HepG2 (cell line): ENCODE measurements around the gene TJP3. TPM values are rescaled to one million over a fixed set of nuclear protein-coding genes. Genes with fewer than 3 reads are reported as not detected.

ENCODE experiments used
- CEBPB ChIP-seq: IDR thresholded peaks from 2 replicates; pipeline ENCODE4 v1.6.1; 2011; ENCODE audit warnings: low read depth, low read length, improper control_type of control experiment, borderline replicate concordance
- HNRNPLL ChIP-seq: fragments of 200-400 bp; formaldehyde crosslinking; IDR thresholded peaks from 2 replicates; pipeline ENCODE4 v1.6.1; 2017; ENCODE audit warnings: mild to moderate bottlenecking, low read depth, low read length; ENCODE audit not compliant: poor library complexity, severe bottlenecking
- JUND ChIP-seq: sonication (generic); formaldehyde crosslinking; IDR thresholded peaks from 2 replicates; pipeline ENCODE4 v1.8.0; 2022; ENCODE audit warnings: mild to moderate bottlenecking, missing genetic modification reagents
- NFIB ChIP-seq: sonication (generic); formaldehyde crosslinking; IDR thresholded peaks from 2 replicates; pipeline ENCODE4 v1.9.0; 2021; ENCODE audit warnings: missing genetic modification reagents, mild to moderate bottlenecking, borderline replicate concordance
- PHF5A ChIP-seq: IDR thresholded peaks from one replicate; pipeline ENCODE4 v1.6.1; 2018; ENCODE audit warnings: low read depth, missing genetic modification reagents; ENCODE audit not compliant: unreplicated experiment
- RFX3 ChIP-seq: IDR thresholded peaks from 2 replicates; pipeline ENCODE4 v1.6.1; 2016; ENCODE audit warnings: missing biosample characterization, missing genetic modification reagents
- SIN3A ChIP-seq: IDR thresholded peaks from 2 replicates; pipeline ENCODE4 v1.6.1; 2011; ENCODE audit warnings: low read depth, mild to moderate bottlenecking, control low read depth, low read length, borderline replicate concordance
- TOE1 ChIP-seq: sonication (generic); formaldehyde crosslinking; IDR thresholded peaks from 2 replicates; pipeline ENCODE4 v1.4.0; 2020; ENCODE audit warnings: mild to moderate bottlenecking, missing genetic modification reagents
- ZMAT3 ChIP-seq: sonication (generic); formaldehyde crosslinking; conservative IDR thresholded peaks from 2 replicates; pipeline ENCODE4 v1.7.0; 2021; ENCODE audit warnings: missing genetic modification reagents
- ZNF253 ChIP-seq: sonication (generic); formaldehyde crosslinking; IDR thresholded peaks from 2 replicates; pipeline ENCODE4 v1.8.0; 2022; ENCODE audit warnings: mild to moderate bottlenecking, missing genetic modification reagents, borderline replicate concordance
- ZNF562 ChIP-seq: sonication (generic); formaldehyde crosslinking; IDR thresholded peaks from 2 replicates; pipeline ENCODE4 v1.8.0; 2022; ENCODE audit warnings: missing genetic modification reagents, borderline replicate concordance
- ZNF678 ChIP-seq: sonication (generic); formaldehyde crosslinking; IDR thresholded peaks from 2 replicates; pipeline ENCODE4 v1.4.0; 2020; ENCODE audit warnings: mild to moderate bottlenecking, missing genetic modification reagents
- ZNF768 ChIP-seq: sonication (generic); formaldehyde crosslinking; IDR thresholded peaks from 2 replicates; pipeline ENCODE4 v1.4.0; 2020; ENCODE audit warnings: missing genetic modification reagents
- ZSCAN25 ChIP-seq: sonication (generic); formaldehyde crosslinking; IDR thresholded peaks from 2 replicates; pipeline ENCODE4 v1.8.0; 2022; ENCODE audit warnings: mild to moderate bottlenecking, missing genetic modification reagents
- ZSCAN31 ChIP-seq: sonication (generic); formaldehyde crosslinking; IDR thresholded peaks from 2 replicates; pipeline ENCODE4 v1.5.0; 2020; ENCODE audit warnings: low read depth, mild to moderate bottlenecking, missing genetic modification reagents
- polyA plus RNA-seq, 8 experiments: library from polyadenylated mRNA; depleted of rRNA in 3 of 8; stranded (reverse) in 7 of 8; unstranded in 1 of 8; fragments of >200 nt; fragmentation: Illumina TruSeq in 4 of 8; extraction: Trizol in 4 of 8; gene quantifications; 2 replicates each; pipeline versions ENCODE4 v1.2.1 to v1.2.3, GENCODE V29; 2011 to 2016; ENCODE audit warnings: low read depth in 4 of 8, missing spikeins in 1 of 8, mixed read lengths in 1 of 8; ENCODE audit not compliant: insufficient read depth in 1 of 8
- total RNA-seq, 5 experiments: library from RNA; depleted of rRNA; stranded (reverse); fragments of >200 nt; fragmentation: Illumina TruSeq; extraction: Trizol; gene quantifications; 2 replicates each; pipeline ENCODE4 v1.2.3, GENCODE V29; 2016; ENCODE audit warnings: low read depth in 1 of 5
- TF ChIP-seq, protein P1 (sequence below): sonication (generic); formaldehyde crosslinking; IDR thresholded peaks from 2 replicates; pipeline ENCODE4 v1.8.0; 2022; ENCODE audit warnings: missing genetic modification reagents, mild to moderate bottlenecking, inconsistent platforms, borderline replicate concordance
- TF ChIP-seq, protein P2 (sequence below): IDR thresholded peaks from 2 replicates; pipeline ENCODE4 v1.6.1; 2016
- TF ChIP-seq, protein P3 (sequence below), 2 experiments: sonication (generic) in 1 of 2; formaldehyde crosslinking in 1 of 2; IDR thresholded peaks; 2 replicates each; pipeline versions ENCODE4 v1.5.1 to v1.6.1; 2011 to 2020; ENCODE audit warnings: borderline replicate concordance in 1 of 2, low read depth in 1 of 2, low read length in 1 of 2, mild to moderate bottlenecking in 1 of 2, missing genetic modification reagents in 1 of 2, moderate library complexity in 1 of 2
- TF ChIP-seq, protein P4 (sequence below): sonication (generic); formaldehyde crosslinking; IDR thresholded peaks from 2 replicates; pipeline ENCODE4 v1.4.0; 2020; ENCODE audit warnings: missing genetic modification reagents
- TF ChIP-seq, protein P5 (sequence below): sonication (generic); formaldehyde crosslinking; IDR thresholded peaks from 2 replicates; pipeline ENCODE4 v1.5.0; 2020; ENCODE audit warnings: missing genetic modification reagents, mild to moderate bottlenecking, borderline replicate concordance

Gene TJP3
- total and polyA plus RNA-seq, 2 of the 13 experiments (the other 11 are each of a cell fraction or from before 2014, with no cell fraction given): 2.3 to 21.5 TPM

DNA sequence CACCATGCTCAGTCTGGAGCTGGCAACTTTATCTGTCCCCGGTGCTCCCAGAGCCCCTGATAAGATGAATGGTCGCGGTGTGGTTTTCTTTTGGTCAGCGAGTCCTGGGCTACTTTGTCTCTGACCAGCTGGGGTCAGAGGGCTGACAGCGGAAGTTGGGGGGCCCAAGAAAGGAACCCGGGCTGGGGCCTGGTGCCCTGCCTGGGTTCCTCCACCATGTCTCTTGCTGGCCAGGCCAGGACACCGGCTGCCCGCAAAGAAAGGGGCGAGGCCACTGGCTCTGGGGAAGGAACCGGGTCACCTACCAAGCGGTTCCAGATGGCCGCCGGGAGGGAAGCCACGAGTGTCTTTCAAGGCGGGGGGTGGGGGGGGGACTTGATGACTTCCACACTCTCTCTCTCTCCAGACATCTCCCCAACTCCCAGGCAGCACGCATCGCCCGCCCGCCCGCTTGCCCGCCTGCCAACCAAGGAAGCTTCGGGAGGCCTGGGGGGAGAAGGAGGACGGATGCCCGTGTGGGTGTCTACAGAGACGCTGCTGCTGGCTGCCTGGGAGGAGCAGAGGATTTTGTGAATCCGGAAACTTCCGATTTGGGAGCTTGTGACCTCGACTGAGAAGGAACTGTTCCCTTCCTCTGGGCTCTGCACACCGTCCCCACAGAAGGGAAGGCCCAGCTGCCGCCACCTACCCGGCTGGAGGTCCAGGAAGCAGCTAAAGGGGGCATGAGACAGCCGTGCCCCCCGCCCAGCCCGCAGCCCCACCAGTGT lies 9.0 kb upstream of the TJP3 start (continued):
- TF ChIP-seq, protein P1, sequence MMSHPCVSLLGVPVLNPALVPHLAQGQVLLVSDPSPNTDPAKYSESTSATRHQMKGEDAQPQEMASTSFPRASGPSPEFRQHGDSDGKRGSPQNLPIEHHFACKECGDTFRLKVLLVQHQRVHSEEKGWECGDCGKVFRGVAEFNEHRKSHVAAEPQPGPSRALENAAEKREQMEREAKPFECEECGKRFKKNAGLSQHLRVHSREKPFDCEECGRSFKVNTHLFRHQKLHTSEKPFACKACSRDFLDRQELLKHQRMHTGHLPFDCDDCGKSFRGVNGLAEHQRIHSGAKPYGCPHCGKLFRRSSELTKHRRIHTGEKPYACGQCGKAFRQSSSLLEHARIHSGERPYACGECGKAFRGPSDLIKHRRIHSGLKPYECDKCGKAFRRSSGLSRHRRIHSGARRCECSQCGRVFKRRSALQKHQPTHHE (CRISPR knock-in tag): no peak
- TF ChIP-seq CEBPB (no peak), ZNF678 (CRISPR knock-in tag) (no peak), SIN3A (no peak), NFIB (CRISPR knock-in tag) (no peak), ZMAT3 (CRISPR knock-in tag) (no peak), JUND (CRISPR knock-in tag) (no peak), ZSCAN31 (CRISPR knock-in tag) (no peak), PHF5A (no peak), ZNF253 (CRISPR knock-in tag) (no peak), ZSCAN25 (CRISPR knock-in tag) (no peak), ZNF768 (CRISPR knock-in tag) (no peak), RFX3 (CRISPR knock-in tag) (no peak), HNRNPLL (no peak), TOE1 (CRISPR knock-in tag) (no peak), ZNF562 (no peak)
- TF ChIP-seq, protein P2, sequence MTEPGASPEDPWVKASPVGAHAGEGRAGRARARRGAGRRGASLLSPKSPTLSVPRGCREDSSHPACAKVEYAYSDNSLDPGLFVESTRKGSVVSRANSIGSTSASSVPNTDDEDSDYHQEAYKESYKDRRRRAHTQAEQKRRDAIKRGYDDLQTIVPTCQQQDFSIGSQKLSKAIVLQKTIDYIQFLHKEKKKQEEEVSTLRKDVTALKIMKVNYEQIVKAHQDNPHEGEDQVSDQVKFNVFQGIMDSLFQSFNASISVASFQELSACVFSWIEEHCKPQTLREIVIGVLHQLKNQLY (CRISPR knock-in tag): no peak
- TF ChIP-seq, protein P3, sequence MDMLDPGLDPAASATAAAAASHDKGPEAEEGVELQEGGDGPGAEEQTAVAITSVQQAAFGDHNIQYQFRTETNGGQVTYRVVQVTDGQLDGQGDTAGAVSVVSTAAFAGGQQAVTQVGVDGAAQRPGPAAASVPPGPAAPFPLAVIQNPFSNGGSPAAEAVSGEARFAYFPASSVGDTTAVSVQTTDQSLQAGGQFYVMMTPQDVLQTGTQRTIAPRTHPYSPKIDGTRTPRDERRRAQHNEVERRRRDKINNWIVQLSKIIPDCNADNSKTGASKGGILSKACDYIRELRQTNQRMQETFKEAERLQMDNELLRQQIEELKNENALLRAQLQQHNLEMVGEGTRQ (IDR thresholded peaks at IDR 0.05; ENCODE audit: low read depth, low read length): no peak
- TF ChIP-seq, protein P3 (CRISPR knock-in tag; IDR thresholded peaks at IDR 0.05; ENCODE audit: borderline replicate concordance): no peak
- TF ChIP-seq, protein P4, sequence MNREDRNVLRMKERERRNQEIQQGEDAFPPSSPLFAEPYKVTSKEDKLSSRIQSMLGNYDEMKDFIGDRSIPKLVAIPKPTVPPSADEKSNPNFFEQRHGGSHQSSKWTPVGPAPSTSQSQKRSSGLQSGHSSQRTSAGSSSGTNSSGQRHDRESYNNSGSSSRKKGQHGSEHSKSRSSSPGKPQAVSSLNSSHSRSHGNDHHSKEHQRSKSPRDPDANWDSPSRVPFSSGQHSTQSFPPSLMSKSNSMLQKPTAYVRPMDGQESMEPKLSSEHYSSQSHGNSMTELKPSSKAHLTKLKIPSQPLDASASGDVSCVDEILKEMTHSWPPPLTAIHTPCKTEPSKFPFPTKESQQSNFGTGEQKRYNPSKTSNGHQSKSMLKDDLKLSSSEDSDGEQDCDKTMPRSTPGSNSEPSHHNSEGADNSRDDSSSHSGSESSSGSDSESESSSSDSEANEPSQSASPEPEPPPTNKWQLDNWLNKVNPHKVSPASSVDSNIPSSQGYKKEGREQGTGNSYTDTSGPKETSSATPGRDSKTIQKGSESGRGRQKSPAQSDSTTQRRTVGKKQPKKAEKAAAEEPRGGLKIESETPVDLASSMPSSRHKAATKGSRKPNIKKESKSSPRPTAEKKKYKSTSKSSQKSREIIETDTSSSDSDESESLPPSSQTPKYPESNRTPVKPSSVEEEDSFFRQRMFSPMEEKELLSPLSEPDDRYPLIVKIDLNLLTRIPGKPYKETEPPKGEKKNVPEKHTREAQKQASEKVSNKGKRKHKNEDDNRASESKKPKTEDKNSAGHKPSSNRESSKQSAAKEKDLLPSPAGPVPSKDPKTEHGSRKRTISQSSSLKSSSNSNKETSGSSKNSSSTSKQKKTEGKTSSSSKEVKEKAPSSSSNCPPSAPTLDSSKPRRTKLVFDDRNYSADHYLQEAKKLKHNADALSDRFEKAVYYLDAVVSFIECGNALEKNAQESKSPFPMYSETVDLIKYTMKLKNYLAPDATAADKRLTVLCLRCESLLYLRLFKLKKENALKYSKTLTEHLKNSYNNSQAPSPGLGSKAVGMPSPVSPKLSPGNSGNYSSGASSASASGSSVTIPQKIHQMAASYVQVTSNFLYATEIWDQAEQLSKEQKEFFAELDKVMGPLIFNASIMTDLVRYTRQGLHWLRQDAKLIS (CRISPR knock-in tag): no peak
- TF ChIP-seq, protein P5, sequence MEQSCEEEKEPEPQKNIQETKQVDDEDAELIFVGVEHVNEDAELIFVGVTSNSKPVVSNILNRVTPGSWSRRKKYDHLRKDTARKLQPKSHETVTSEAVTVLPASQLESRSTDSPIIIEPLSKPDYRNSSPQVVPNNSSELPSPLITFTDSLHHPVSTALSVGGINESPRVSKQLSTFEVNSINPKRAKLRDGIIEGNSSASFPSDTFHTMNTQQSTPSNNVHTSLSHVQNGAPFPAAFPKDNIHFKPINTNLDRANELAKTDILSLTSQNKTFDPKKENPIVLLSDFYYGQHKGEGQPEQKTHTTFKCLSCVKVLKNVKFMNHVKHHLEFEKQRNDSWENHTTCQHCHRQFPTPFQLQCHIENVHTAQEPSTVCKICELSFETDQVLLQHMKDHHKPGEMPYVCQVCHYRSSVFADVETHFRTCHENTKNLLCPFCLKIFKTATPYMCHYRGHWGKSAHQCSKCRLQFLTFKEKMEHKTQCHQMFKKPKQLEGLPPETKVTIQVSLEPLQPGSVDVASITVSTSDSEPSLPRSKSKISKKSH (CRISPR knock-in tag): no peak
